ENCODE results near the gene FTCD.

The FTCD gene

GRCh38 chr21:46144464-46145070, 10.8 kb downstream of the FTCD start:
- intact Hi-C loops (cut with DNase I) = loop anchor here (5.0 to 10.0 kb wide), 2 partner anchors 143 to 180 kb away; partner anchors contain the start of genes C21orf58, MCM3AP, PCNT and YBEY
- peak in 3 of 10 donors; percentile 47 to 83 (median 77) for DNase-seq

GRCh38 chr21:46142582-46143473, 12.6 kb downstream of the FTCD start:
- DNase-seq = peak in 4 of 10 donors; percentile 24 to 54 (median 36)
- intact Hi-C loops (cut with DNase I) = loop anchor here (2.0 to 10.0 kb wide), 3 partner anchors 86 to 182 kb away; partner anchors contain the start of genes C21orf58, LSS, MCM3AP and PCNT

GRCh38 chr21:46141767-46142581, 13.4 kb downstream of the FTCD start:
- DNase-seq = peak in 3 of 10 donors; percentile 47 to 75 (median 74)
- intact Hi-C loops (cut with DNase I) = loop anchor here (2.0 to 10.0 kb wide), 3 partner anchors 87 to 183 kb away; partner anchors contain the start of genes C21orf58, LSS, MCM3AP and PCNT

- intact Hi-C loops (cut with DNase I) = loop anchor here (5.0 to 10.0 kb wide), 2 partner anchors 147 to 184 kb away; partner anchors contain the start of genes C21orf58, MCM3AP, PCNT and YBEY
- peak in 2 of 10 donors; percentile 41 to 57 for DNase-seq
These were observed 14.9 kb downstream of the FTCD start for GRCh38 chr21:46140352-46141003.

GRCh38 chr21:46139686-46140085, 15.7 kb downstream of the FTCD start:
- intact Hi-C loops (cut with DNase I) = loop anchor here (5.0 to 10.0 kb wide), 2 partner anchors 148 to 185 kb away; partner anchors contain the start of genes C21orf58, MCM3AP, PCNT and YBEY
- peak in 1 of 10 donors; percentile 64 for DNase-seq

- no peak for DNase-seq
- intact Hi-C loops (cut with DNase I) = no loop called here
These were observed 16.9 kb downstream of the FTCD start for GRCh38 chr21:46138383-46138970.

- no peak for DNase-seq
- intact Hi-C loops (cut with DNase I) = no loop called here
These were observed 17.5 kb downstream of the FTCD start for GRCh38 chr21:46137908-46138307.

- no peak for DNase-seq
- intact Hi-C loops (cut with DNase I) = no loop called here
These were observed 18.5 kb downstream of the FTCD start for GRCh38 chr21:46136739-46137349.

- DNase-seq = no peak
- intact Hi-C loops (cut with DNase I) = no loop called here
These were observed 19.5 kb downstream of the FTCD start for GRCh38 chr21:46135782-46136395.

GRCh38 chr21:46131838-46132651, 23.3 kb downstream of the FTCD start:
- peak in 3 of 10 donors; percentile 68 to 83 (median 82) for DNase-seq

GRCh38 chr21:46131588-46131837, 23.9 kb downstream of the FTCD start:
- intact Hi-C loops (cut with DNase I) = no loop called here
- DNase-seq = peak in 1 of 10 donors; percentile 63

More at GRCh38 chr21:46131838-46132651, 23.3 kb downstream of the FTCD start:
- intact Hi-C loops (cut with DNase I) = no loop called here

GRCh38 chr21:46130831-46131587, 24.4 kb downstream of the FTCD start:
- intact Hi-C loops (cut with DNase I) = no loop called here
- DNase-seq = peak in 3 of 10 donors; percentile 64 to 80 (median 76)

GRCh38 chr21:46129846-46130651, 25.3 kb downstream of the FTCD start:
- DNase-seq = peak in 4 of 10 donors; percentile 9 to 79 (median 62)
- intact Hi-C loops (cut with DNase I) = no loop called here

- intact Hi-C loops (cut with DNase I) = no loop called here
- peak in 5 of 10 donors; percentile 0 to 81 (median 70) for DNase-seq
These were observed 26.3 kb downstream of the FTCD start for GRCh38 chr21:46128933-46129571.

GRCh38 chr21:46128106-46128932, 27.1 kb downstream of the FTCD start:
- intact Hi-C loops (cut with DNase I) = no loop called here

More at GRCh38 chr21:46128106-46128932, 27.1 kb downstream of the FTCD start:
- peak in 5 of 10 donors; percentile 2 to 59 (median 14) for DNase-seq
